GM19193 (cell line): Measurements from ENCODE around the gene FUT8.

Experiments used
- POLR2A ChIP-seq: IDR thresholded peaks from 4 replicates; pipeline ENCODE4 v1.6.1; 2011; ENCODE audit not compliant: insufficient read depth, insufficient read length; ENCODE audit errors: extremely low read depth

FUT8 gene

DNA sequence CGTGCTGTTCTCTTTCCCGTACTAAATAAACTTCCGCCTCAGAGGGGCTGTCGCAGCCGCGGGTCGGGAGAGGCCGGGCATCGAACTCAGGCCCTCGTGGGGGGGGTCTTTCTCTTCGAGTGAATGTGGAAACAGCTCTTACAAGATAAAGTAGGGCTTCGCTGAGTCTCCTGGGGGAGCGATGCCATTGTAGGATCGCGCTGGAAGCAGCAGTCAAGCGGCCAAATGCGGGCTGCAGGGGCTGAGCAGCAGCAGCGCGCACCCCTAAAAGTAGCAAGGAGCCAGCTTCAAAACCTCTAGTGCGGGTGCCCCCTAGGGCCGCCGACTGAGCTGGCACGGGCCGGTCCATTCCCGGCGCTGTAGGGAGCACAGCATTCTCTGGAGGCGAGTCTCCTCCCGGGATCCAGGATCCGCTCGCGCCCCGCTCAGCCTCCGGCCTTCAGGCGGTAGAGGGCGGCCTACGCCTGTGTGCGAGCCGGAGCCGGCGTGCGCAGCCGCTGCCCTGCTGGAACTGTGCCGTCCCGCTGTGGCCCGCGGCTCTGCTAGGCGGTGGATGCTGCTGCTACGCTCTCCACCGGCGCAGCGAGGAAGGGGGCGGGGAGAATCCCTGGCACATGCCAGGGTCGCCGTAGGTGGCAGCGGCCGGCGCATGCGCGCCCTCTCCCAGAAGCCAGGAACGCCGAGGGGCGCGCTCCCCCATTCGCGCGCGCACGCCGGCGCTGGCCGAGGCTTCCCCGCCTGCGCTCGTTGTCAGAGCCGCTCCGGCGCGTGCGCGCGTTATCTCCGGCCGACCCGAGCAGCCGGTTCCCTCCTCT is at the start of gene FUT8:
FUT8 (plus strand) TSS at position 699 of the 815 bp plus-strand sequence. CDS start 148,834 bp downstream, outside the sequence.
- peak; percentile 87 for TF ChIP-seq POLR2A

DNA sequence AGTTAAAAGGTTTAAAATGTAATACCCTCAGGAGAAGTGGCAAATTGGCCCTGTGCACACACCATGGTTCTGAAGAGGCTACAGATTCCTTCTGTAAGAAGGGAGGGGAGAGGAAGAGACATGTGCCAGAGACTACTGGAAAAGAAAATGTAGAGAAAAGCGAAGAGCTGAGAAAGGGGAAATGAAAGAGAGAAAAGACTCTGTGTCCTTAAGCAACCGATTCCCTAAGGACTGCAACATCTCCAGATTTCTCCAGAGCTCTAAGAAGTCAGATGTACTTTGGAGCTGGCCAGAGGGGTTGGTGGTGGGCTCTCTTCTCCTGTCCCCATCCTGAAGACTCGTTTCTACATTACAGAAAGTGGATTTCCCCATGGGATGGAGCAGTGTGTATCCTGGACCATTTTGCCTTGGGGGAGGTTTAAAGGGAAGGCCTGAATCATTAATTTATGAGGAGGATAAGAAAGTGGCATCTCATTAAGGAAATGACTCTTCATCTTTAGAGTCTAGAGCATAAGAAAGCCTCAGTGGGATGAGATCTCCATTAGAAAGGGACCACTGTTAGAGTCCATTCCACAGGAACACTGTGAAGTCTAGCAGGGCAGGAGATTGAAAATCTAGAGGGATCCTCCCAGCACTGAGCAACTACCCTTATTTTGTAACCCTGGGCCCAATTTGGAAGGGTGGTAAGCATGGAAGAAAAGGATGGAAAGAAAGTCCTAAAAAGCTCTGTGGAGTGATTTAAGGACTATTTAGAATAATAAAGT is 45.5 kb upstream of the FUT8 start:
- no peak for TF ChIP-seq POLR2A

DNA sequence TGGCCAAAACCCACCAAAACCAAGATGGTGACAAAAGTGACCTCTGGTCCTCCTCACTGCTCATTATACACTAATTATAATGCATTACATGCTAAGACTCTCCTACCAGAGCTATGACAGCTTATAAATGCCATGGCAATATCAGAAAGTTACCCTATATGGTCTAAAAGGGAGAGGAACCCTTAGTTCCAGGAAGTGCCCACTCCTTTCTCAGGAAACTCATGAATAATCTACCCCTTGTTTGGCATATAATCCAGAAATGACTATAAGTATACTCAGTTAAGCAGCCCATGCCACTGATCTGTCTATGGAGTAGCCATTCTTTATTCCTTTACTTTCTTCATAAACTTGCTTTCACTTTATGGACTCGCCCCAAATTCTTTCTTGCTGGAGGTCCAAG is 43.0 kb upstream of the FUT8 start:
- no peak for TF ChIP-seq POLR2A

GRCh38 chr14:65370801-65371248 is 41.7 kb upstream of the FUT8 start:
- TF ChIP-seq POLR2A, result no peak

DNA sequence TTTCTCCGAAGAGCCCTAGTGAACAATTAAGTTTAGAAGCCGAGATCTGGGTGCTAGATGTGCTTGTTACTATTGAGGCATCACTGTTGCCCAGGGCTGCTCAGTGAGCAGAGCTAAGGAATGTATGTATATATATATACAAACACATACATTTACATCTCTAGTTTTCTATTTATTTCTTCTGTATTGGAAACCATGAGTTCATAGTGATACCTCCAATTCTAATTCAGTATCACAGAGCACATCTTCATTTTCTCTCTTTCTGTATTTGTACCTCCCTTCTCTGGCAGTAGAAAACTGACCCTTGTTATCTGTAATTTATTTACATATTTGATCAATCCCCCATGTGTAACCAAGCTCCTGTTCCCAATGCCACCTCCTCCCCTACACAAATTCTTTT is 40.7 kb upstream of the FUT8 start:
- no peak for TF ChIP-seq POLR2A

- no peak for TF ChIP-seq POLR2A
These were observed 39.4 kb upstream of the FUT8 start for GRCh38 chr14:65373016-65373670.

DNA sequence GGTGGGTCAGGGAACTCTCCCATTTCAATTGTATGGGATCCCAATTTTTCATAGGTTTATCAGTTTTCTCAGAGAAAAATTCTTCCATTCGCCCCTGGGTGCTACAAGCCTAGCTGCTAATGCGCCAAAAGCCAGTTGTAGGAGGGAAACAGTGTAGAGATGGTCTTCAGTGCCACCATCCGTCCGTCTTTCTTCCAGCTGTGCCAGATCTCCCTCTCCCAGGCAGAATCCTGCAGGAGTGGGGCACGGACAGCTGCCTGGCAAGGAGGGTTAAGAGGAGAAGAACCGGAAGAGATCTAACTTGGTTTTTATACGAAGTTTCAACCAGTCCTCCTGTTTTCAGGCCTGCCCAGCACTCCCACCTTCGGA is 38.9 kb upstream of the FUT8 start:
- no peak for TF ChIP-seq POLR2A

GRCh38 chr14:65377576-65377975 is 35.0 kb upstream of the FUT8 start:
- TF ChIP-seq POLR2A, result no peak

- TF ChIP-seq POLR2A, result no peak
These were observed 29.9 kb upstream of the FUT8 start for GRCh38 chr14:65382586-65382985.

- no peak for TF ChIP-seq POLR2A
These were observed 25.4 kb upstream of the FUT8 start for GRCh38 chr14:65387171-65387570.

GRCh38 chr14:65387628-65388027 is 24.9 kb upstream of the FUT8 start:
- TF ChIP-seq POLR2A, result no peak

DNA sequence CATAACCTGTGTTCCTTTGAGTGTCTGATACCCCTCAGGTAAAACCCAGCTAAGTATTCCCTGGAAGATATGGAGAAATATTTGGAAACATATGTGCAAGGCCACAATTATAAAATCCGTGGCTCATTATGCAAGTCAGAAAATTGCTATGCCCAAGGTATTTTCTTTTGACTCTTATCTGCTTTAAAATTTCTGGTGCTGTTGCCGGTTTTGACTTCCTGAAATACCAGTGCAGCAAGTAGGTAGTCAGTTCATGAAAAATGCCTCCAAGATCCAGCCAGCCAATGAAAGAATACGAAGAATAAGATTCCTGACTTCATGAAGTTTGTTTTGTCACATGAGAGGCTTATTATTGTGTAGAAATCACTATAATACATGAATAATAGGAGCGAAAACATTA is 20.2 kb upstream of the FUT8 start:
- TF ChIP-seq POLR2A, result no peak

GRCh38 chr14:65396082-65396910 is 16.2 kb upstream of the FUT8 start:
- no peak for TF ChIP-seq POLR2A

GRCh38 chr14:65403231-65403630 is 9.3 kb upstream of the FUT8 start:
- TF ChIP-seq POLR2A, result no peak

DNA sequence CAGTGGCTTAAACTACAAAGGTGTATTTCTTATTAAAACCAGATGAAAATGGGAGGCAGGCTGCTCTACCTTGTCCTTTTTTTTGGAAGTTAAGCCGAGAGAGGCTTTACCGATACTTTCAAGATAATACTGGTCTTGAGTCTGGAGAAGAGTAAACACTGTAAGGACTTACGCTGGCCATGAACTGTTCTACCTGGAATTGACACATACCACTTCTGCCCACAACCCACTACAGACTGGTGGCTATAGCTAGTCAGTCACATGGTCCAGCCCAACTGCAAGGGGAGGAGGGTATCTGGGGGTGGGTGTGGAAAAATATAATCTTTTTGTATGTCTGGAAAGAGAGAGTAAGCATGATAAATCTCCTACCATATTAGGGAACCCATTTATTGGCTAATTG is 4.4 kb upstream of the FUT8 start:
- TF ChIP-seq POLR2A, result no peak
